GM19452 (cell line): ENCODE measurements around the gene MTG2.

Experiments used
- ATAC-seq: cut with Tn5 transposase; IDR thresholded peaks from one replicate; pipeline ENCODE4 v1.9.1; 2021; ENCODE audit not compliant: unreplicated experiment

The MTG2 gene

DNA sequence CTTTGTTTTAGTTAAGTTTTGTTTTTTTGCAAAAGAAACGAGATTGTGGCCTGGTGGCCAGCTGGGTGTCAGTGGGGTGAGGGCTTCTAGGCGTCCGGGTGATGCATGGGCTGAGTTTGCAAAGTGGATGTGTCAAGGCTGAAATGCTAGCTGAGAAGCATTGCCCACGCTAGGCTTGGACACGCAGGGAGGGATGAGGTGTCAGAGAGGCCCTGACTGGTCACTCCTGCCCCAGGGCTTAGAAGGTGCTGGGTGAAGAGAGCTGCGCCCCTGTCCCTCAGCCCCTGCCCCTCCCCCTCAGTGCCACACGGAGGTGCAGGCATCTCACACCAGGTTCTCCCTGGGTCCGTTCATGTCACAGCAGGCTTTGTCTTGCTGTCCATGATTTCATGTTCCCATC, 63.6 kb downstream of the MTG2 start:
- ATAC-seq: no peak

DNA sequence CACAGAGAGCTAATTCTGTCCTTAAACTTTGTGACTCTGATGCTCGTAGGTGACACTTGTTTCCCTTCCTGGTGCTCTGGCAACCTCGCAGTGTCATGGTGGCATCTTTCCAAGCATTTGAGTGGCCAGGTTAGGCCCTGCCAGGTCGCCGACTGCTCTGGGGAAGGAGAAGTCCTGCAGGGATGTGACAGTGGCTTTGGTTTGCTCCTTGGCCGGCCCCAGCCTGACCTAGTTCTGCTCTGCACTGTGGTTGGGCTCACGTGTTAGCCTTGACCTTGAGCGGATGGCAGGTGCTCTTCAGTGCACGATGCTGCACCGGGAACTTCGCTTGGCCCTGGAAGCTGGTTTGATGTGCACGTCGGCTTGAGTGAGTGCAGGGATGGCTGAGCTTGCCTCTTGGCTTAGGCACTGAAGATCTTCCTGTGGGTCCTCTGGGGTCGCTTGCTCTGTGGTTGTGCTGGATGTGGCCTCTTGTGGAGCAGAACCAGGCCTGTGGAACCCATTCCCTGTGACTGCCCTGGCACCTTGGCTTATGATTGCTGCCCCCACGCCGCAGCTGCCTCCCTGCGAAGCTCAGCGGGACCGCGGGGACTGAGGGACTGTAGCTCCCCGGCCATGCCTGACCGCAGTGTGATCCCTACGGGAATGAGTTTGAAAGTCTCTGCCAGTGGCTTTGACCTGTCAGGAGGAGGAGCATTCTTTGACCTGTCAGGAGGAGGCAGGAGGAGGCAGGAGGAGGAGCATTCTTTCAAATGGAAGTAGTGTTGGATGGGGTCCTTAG, 64.2 kb downstream of the MTG2 start:
- no peak for ATAC-seq

DNA sequence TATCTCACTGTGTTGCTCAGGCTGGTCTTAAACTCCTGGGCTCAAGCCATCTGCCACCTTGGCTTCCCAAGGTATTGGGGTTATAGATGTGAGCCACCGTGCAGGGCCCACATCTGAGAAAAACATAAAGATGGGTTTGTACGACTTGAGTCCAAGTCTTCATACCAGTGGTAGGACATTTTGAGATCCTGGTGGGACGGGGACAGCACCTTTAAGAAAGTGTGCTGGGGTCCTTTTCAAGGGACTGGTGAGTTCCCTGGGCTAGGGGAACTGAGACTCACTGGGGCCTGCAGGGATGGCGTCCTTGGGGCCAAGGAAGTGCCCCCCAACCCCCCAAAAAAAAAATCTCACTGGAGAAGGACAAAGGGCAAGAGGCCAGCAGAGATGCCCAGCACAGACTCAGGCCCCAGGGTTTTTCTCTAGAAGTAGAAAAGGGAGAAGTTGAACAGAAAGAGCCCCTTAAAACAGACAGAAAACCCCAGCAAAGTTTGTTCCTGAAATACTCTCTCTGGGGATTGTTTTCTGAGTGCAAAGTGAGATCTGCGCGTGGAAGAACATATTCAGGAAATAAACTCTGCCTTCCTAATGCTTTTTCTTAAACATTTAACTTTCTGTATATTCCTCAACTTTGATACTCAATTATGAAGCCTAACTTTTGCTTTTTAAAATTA, 66.2 kb downstream of the MTG2 start:
- no peak for ATAC-seq

DNA sequence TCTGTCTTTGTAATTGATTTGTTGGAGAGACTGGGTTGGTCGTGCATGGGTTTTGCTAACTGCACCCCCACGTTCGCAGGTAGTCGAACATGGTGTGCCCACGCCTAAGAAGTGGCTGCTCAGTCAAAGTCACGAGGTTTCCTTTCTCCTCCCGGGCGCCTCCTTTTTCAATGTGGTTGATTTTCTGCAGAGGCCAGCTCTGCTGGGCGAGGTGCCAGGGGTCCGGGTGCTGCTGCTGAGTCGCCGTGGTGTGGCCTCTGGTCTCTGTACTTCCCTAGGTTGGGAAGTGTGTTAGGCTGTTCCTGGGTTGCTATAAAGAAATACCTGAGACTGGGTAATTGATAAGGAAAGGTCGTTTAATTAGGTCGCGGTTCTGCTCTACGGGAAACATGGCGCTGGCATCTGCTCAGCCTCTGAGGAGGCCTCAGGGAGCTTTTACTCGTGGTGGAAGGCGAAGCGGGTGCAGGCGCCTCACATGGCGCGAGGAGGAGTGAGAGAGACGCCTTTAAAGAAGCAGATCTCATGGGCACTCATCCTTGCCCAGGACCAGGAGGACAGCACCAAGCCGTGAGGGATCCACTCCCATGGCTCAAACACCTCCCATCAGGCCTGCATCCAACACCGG, 69.6 kb downstream of the MTG2 start:
- ATAC-seq: no peak
